A549 (cell line): Measurements from ENCODE around the gene DERL3.

Experiments
- BHLHE40 ChIP-seq: IDR thresholded peaks from 2 replicates; pipeline ENCODE4 v1.6.1; 2012; ENCODE audit warnings: low read depth, low read length, inconsistent platforms
- JUN ChIP-seq, 2 experiments: fragments of >200 bp; sonication (Bioruptor Twin); formaldehyde crosslinking; IDR thresholded peaks; 2 replicates in 1 of 2; 3 replicates in 1 of 2; pipeline ENCODE4 v1.6.1; 2016 to 2017
- MAFK ChIP-seq: fragments of 450-650 bp; IDR thresholded peaks from 2 replicates; pipeline ENCODE4 v1.6.1; 2014; ENCODE audit not compliant: partially characterized antibody
- MYC ChIP-seq: IDR thresholded peaks from 2 replicates; pipeline ENCODE4 v1.6.1; 2012; ENCODE audit warnings: mild to moderate bottlenecking, inconsistent platforms, low read length, improper control_type of control experiment, borderline replicate concordance
- POLR2A ChIP-seq: IDR thresholded peaks from 2 replicates; pipeline ENCODE4 v1.6.1; 2012; ENCODE audit warnings: mild to moderate bottlenecking, low read length
- POLR2AphosphoS2 ChIP-seq: conservative IDR thresholded peaks from 2 replicates; pipeline ENCODE4 v1.6.1; 2012; ENCODE audit warnings: low read length, improper control_type of control experiment, inconsistent platforms
- RARB ChIP-seq: fragments of 250-450 bp; sonication (Bioruptor Pico); IDR thresholded peaks from 2 replicates; pipeline ENCODE4 v1.8.0; 2021; ENCODE audit warnings: mild to moderate bottlenecking, moderate library complexity
- RCOR1 ChIP-seq: fragments of 150-350 bp; IDR thresholded peaks from 2 replicates; pipeline ENCODE4 v1.6.1; 2014; ENCODE audit warnings: antibody characterized with exemption, low read length, low read depth
- USF2 ChIP-seq: fragments of 450-650 bp; IDR thresholded peaks from 2 replicates; pipeline ENCODE4 v1.6.1; 2014; ENCODE audit warnings: antibody characterized with exemption
- TF ChIP-seq, protein P1 (sequence below): fragments of >200 bp; sonication (Bioruptor Twin); formaldehyde crosslinking; IDR thresholded peaks from 3 replicates; pipeline ENCODE4 v1.5.1; 2016
- TF ChIP-seq, protein P2 (sequence below): fragments of 200-600 bp; sonication (generic); IDR thresholded peaks from 2 replicates; pipeline ENCODE4 v1.6.1; 2016; ENCODE audit warnings: antibody characterized with exemption, mild to moderate bottlenecking, moderate library complexity
- TF ChIP-seq, protein P3 (sequence below): IDR thresholded peaks from 2 replicates; pipeline ENCODE4 v1.6.1; 2012
- TF ChIP-seq, protein P4 (sequence below): IDR thresholded peaks from 2 replicates; pipeline ENCODE4 v1.6.1; 2012; ENCODE audit warnings: low read depth, borderline replicate concordance

DNA sequence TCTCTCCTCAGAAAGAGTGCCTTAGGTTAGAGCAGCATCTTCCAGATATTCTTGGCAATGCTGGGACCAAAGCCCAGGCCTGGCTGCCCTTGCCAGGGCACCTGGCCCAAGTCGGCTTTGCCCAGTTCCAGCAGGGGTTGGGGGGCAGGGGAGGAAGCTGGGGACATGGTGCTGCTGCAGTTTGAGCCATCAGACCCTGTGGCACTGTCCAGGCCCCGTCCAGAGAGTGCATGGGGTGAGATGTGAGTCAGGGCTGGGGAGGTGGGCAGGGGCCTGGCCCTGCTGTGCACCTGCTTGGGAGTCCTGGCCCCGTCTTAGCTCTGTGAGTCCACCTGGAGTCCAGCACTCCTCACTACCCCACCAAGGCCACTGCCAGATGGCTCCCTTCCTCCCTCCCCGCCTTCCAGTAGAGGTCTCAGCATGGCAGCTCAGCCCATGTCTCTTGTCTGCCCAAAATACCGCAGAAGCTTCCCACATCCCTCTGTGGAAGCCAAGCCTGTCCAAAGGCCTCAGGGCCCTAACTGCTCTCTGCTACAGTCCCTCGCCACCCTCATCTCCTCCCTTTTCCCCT, 16.6 kb downstream of the DERL3 start:
- TF ChIP-seq MYC (no peak), POLR2A (no peak), RCOR1 (no peak), RARB (CRISPR knock-in tag) (no peak), MAFK (no peak), USF2 (no peak), BHLHE40 (no peak), POLR2AphosphoS2 (no peak), JUN (IDR thresholded peaks at IDR 0.05) (no peak)
- TF ChIP-seq, protein P1, sequence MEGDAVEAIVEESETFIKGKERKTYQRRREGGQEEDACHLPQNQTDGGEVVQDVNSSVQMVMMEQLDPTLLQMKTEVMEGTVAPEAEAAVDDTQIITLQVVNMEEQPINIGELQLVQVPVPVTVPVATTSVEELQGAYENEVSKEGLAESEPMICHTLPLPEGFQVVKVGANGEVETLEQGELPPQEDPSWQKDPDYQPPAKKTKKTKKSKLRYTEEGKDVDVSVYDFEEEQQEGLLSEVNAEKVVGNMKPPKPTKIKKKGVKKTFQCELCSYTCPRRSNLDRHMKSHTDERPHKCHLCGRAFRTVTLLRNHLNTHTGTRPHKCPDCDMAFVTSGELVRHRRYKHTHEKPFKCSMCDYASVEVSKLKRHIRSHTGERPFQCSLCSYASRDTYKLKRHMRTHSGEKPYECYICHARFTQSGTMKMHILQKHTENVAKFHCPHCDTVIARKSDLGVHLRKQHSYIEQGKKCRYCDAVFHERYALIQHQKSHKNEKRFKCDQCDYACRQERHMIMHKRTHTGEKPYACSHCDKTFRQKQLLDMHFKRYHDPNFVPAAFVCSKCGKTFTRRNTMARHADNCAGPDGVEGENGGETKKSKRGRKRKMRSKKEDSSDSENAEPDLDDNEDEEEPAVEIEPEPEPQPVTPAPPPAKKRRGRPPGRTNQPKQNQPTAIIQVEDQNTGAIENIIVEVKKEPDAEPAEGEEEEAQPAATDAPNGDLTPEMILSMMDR: no peak
- TF ChIP-seq, protein P2, sequence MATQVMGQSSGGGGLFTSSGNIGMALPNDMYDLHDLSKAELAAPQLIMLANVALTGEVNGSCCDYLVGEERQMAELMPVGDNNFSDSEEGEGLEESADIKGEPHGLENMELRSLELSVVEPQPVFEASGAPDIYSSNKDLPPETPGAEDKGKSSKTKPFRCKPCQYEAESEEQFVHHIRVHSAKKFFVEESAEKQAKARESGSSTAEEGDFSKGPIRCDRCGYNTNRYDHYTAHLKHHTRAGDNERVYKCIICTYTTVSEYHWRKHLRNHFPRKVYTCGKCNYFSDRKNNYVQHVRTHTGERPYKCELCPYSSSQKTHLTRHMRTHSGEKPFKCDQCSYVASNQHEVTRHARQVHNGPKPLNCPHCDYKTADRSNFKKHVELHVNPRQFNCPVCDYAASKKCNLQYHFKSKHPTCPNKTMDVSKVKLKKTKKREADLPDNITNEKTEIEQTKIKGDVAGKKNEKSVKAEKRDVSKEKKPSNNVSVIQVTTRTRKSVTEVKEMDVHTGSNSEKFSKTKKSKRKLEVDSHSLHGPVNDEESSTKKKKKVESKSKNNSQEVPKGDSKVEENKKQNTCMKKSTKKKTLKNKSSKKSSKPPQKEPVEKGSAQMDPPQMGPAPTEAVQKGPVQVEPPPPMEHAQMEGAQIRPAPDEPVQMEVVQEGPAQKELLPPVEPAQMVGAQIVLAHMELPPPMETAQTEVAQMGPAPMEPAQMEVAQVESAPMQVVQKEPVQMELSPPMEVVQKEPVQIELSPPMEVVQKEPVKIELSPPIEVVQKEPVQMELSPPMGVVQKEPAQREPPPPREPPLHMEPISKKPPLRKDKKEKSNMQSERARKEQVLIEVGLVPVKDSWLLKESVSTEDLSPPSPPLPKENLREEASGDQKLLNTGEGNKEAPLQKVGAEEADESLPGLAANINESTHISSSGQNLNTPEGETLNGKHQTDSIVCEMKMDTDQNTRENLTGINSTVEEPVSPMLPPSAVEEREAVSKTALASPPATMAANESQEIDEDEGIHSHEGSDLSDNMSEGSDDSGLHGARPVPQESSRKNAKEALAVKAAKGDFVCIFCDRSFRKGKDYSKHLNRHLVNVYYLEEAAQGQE: no peak
- TF ChIP-seq, protein P3, sequence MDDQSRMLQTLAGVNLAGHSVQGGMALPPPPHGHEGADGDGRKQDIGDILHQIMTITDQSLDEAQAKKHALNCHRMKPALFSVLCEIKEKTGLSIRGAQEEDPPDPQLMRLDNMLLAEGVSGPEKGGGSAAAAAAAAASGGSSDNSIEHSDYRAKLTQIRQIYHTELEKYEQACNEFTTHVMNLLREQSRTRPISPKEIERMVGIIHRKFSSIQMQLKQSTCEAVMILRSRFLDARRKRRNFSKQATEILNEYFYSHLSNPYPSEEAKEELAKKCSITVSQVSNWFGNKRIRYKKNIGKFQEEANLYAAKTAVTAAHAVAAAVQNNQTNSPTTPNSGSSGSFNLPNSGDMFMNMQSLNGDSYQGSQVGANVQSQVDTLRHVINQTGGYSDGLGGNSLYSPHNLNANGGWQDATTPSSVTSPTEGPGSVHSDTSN: no peak
- TF ChIP-seq, protein P4, sequence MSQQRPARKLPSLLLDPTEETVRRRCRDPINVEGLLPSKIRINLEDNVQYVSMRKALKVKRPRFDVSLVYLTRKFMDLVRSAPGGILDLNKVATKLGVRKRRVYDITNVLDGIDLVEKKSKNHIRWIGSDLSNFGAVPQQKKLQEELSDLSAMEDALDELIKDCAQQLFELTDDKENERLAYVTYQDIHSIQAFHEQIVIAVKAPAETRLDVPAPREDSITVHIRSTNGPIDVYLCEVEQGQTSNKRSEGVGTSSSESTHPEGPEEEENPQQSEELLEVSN: no peak
